GM23338 (cell line): Measurements from ENCODE around the gene GZMB. TPM values are rescaled to one million over a fixed set of nuclear protein-coding genes. Genes with fewer than 3 reads are reported as not detected.

Experiments used
- ATAC-seq: fragments of 200-7000 bp; cut with Tn5 transposase; 3 replicates; pipeline ENCODE4 v1.9.1; 2020
- DNase-seq: peaks from one replicate; pipeline ENCODE4 v3.0.0-alpha.2; 2015; ENCODE audit warnings: low spot score
- H2AFZ ChIP-seq: fragments of 200-600 bp; sonication (generic); 2 replicates; pipeline ENCODE4 v1.8.0; 2016; ENCODE audit warnings: antibody characterized with exemption, mild to moderate bottlenecking, moderate library complexity
- H3F3A ChIP-seq: fragments of 200-600 bp; sonication (generic); replicated peaks from 2 replicates; pipeline ENCODE4 v1.8.0; 2017; ENCODE audit warnings: antibody characterized with exemption, mixed run types, low read depth
- H3K27ac ChIP-seq: fragments of 200-600 bp; sonication (generic); 2 replicates; pipeline ENCODE4 v1.6.1; 2016; ENCODE audit warnings: low read depth
- H3K27me3 ChIP-seq: fragments of 200-600 bp; sonication (generic); 2 replicates; pipeline ENCODE4 v1.8.0; 2016; ENCODE audit warnings: mild to moderate bottlenecking, mixed run types, moderate library complexity; ENCODE audit not compliant: insufficient read depth
- H3K36me3 ChIP-seq: fragments of 200-600 bp; sonication (generic); 2 replicates; pipeline ENCODE4 v1.8.0; 2016; ENCODE audit warnings: mild to moderate bottlenecking; ENCODE audit not compliant: insufficient read depth
- H3K4me1 ChIP-seq: fragments of 200-600 bp; sonication (generic); 2 replicates; pipeline ENCODE4 v1.8.0; 2016; ENCODE audit warnings: mild to moderate bottlenecking, moderate library complexity; ENCODE audit not compliant: insufficient read depth
- H3K4me2 ChIP-seq: fragments of 200-600 bp; sonication (generic); 2 replicates; pipeline ENCODE4 v1.7.1; 2017; ENCODE audit warnings: mixed run types
- H3K4me3 ChIP-seq: fragments of 200-600 bp; sonication (generic); 2 replicates; pipeline ENCODE4 v1.6.1; 2016; ENCODE audit warnings: mixed run types
- H3K79me2 ChIP-seq: fragments of 200-600 bp; sonication (generic); replicated peaks from 2 replicates; pipeline ENCODE4 v1.8.0; 2017; ENCODE audit warnings: mild to moderate bottlenecking; ENCODE audit not compliant: insufficient read depth
- H3K9me2 ChIP-seq: fragments of 200-600 bp; sonication (generic); 2 replicates; pipeline ENCODE4 v1.8.0; 2017; ENCODE audit not compliant: insufficient read depth
- H4K20me1 ChIP-seq: fragments of 200-600 bp; sonication (generic); replicated peaks from 2 replicates; pipeline ENCODE4 v1.8.0; 2017; ENCODE audit warnings: mild to moderate bottlenecking; ENCODE audit not compliant: insufficient read depth
- H3K27ac Mint-ChIP-seq: 2 replicates; pipeline ENCODE4 v1.8.0; 2020; ENCODE audit warnings: inconsistent platforms, mild to moderate bottlenecking, moderate library complexity, mixed read lengths
- H3K27me3 Mint-ChIP-seq: 3 replicates; pipeline ENCODE4 v1.8.0; 2022; ENCODE audit warnings: low read depth, mild to moderate bottlenecking, moderate library complexity, mixed read lengths, inconsistent platforms; ENCODE audit not compliant: insufficient read depth, poor library complexity
- H3K36me3 Mint-ChIP-seq: 3 replicates; pipeline ENCODE4 v1.8.0; 2021; ENCODE audit warnings: low read depth, mild to moderate bottlenecking, inconsistent platforms, moderate library complexity, mixed read lengths
- H3K4me1 Mint-ChIP-seq: 3 replicates; pipeline ENCODE4 v1.8.0; 2020; ENCODE audit warnings: mild to moderate bottlenecking, inconsistent platforms, mixed read lengths
- H3K4me3 Mint-ChIP-seq: 3 replicates; pipeline ENCODE4 v1.8.0; 2021; ENCODE audit warnings: moderate library complexity, mild to moderate bottlenecking, inconsistent platforms, mixed read lengths
- H3K9me3 Mint-ChIP-seq: 3 replicates; pipeline ENCODE4 v1.8.0; 2020; ENCODE audit warnings: moderate library complexity, mild to moderate bottlenecking, inconsistent platforms, mixed read lengths
- CREB1 ChIP-seq: fragments of 250-450 bp; sonication (Bioruptor Pico); IDR thresholded peaks from 2 replicates; pipeline ENCODE4 v1.5.0; 2020; ENCODE audit warnings: low read depth, mild to moderate bottlenecking, moderate library complexity
- EZH2 ChIP-seq: fragments of 200-600 bp; sonication (generic); IDR thresholded peaks from one replicate; pipeline ENCODE4 v1.8.0; 2017; ENCODE audit warnings: antibody characterized with exemption, mild to moderate bottlenecking, low read depth; ENCODE audit not compliant: unreplicated experiment
- EZH2phosphoT487 ChIP-seq: fragments of 200-600 bp; sonication (generic); IDR thresholded peaks from one replicate; pipeline ENCODE4 v1.8.1; 2018; ENCODE audit warnings: antibody characterized with exemption; ENCODE audit not compliant: unreplicated experiment
- JUNB ChIP-seq: IDR thresholded peaks from one replicate; pipeline ENCODE4 v1.6.1; 2016; ENCODE audit warnings: antibody characterized with exemption; ENCODE audit not compliant: unreplicated experiment
- NANOG ChIP-seq: IDR thresholded peaks from 2 replicates; pipeline ENCODE4 v1.6.1; 2016; ENCODE audit warnings: antibody characterized with exemption, borderline replicate concordance
- POLR2AphosphoS5 ChIP-seq: IDR thresholded peaks from 2 replicates; pipeline ENCODE4 v1.6.1; 2016; ENCODE audit warnings: antibody characterized with exemption, low read depth
- STAT1 ChIP-seq: IDR thresholded peaks from one replicate; pipeline ENCODE4 v1.6.1; 2016; ENCODE audit warnings: antibody characterized with exemption; ENCODE audit not compliant: unreplicated experiment
- ZNF114 ChIP-seq: fragments of 250-450 bp; sonication (Bioruptor Pico); IDR thresholded peaks from 2 replicates; pipeline ENCODE4 v1.5.0; 2020; ENCODE audit warnings: mild to moderate bottlenecking, moderate library complexity
- ZNF331 ChIP-seq: fragments of 250-450 bp; sonication (Bioruptor Pico); IDR thresholded peaks from 2 replicates; pipeline ENCODE4 v1.5.0; 2020; ENCODE audit warnings: low read depth, mild to moderate bottlenecking, moderate library complexity
- polyA plus RNA-seq: library from polyadenylated mRNA; unstranded; fragments of >200 nt; fragmentation: Nextera tagmentation; extraction: Ambion mirVana; gene quantifications from 2 replicates; pipeline ENCODE4 v1.2.1, GENCODE V29; 2016
- total RNA-seq: library from RNA; depleted of rRNA; stranded (reverse); fragments of >200 nt; shearing (Covaris generic); gene quantifications from 2 replicates; pipeline ENCODE4 v1.2.3, GENCODE V29; 2014
- TF ChIP-seq, protein P1 (sequence below): IDR thresholded peaks from one replicate; pipeline ENCODE4 v1.6.1; 2018; ENCODE audit warnings: antibody characterized with exemption; ENCODE audit not compliant: unreplicated experiment
- TF ChIP-seq, protein P2 (sequence below), 2 experiments: fragments of 200-600 bp in 1 of 2; sonication (generic) in 1 of 2; conservative IDR thresholded peaks; 2 replicates each; pipeline versions ENCODE4 v1.5.1 to v1.6.1; 2016 to 2017; ENCODE audit warnings: antibody characterized with exemption in 2 of 2, low read depth in 2 of 2, mild to moderate bottlenecking in 2 of 2, moderate library complexity in 1 of 2
- TF ChIP-seq, protein P3 (sequence below): fragments of 250-450 bp; sonication (Bioruptor Pico); IDR thresholded peaks from 2 replicates; pipeline ENCODE4 v1.5.0; 2020; ENCODE audit warnings: mild to moderate bottlenecking, moderate library complexity
- TF ChIP-seq, protein P4 (sequence below): IDR thresholded peaks from 2 replicates; pipeline ENCODE4 v1.6.1; 2016; ENCODE audit warnings: antibody characterized with exemption

GZMB gene
- total and polyA plus RNA-seq, 2 experiments from 2014 or later = not detected

DNA sequence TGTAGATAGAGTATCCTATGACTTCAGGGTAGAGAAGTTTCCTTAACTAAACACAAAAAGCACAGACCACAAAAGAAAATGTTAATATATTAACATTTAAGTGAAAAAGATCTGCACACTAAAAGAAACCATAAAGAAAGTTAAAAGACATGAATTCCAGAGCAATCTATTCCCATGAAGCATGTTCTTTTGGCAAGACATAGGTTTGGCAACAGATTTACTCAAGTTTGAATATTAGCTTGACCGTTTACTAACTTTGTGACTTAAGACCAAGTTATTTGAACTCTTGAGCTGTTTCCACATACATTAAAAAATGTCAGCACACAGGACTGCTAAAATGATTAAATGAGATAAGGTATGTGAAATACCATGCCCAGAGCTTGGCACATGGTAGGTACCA, 35.7 kb upstream of the GZMB start:
- no peaks in the 10 kb centered on the region for H3K9me2 ChIP-seq
- H2AFZ ChIP-seq = no peak overlapping the region
- peaks cover 3% of the 10 kb centered on the region for H3K27me3 Mint-ChIP-seq
- no peaks in the 10 kb centered on the region for H3K27me3 ChIP-seq
- H3K27ac Mint-ChIP-seq = no peak overlapping the region
- no peaks in the 10 kb centered on the region for H3K4me1 ChIP-seq
- TF ChIP-seq, protein P1, sequence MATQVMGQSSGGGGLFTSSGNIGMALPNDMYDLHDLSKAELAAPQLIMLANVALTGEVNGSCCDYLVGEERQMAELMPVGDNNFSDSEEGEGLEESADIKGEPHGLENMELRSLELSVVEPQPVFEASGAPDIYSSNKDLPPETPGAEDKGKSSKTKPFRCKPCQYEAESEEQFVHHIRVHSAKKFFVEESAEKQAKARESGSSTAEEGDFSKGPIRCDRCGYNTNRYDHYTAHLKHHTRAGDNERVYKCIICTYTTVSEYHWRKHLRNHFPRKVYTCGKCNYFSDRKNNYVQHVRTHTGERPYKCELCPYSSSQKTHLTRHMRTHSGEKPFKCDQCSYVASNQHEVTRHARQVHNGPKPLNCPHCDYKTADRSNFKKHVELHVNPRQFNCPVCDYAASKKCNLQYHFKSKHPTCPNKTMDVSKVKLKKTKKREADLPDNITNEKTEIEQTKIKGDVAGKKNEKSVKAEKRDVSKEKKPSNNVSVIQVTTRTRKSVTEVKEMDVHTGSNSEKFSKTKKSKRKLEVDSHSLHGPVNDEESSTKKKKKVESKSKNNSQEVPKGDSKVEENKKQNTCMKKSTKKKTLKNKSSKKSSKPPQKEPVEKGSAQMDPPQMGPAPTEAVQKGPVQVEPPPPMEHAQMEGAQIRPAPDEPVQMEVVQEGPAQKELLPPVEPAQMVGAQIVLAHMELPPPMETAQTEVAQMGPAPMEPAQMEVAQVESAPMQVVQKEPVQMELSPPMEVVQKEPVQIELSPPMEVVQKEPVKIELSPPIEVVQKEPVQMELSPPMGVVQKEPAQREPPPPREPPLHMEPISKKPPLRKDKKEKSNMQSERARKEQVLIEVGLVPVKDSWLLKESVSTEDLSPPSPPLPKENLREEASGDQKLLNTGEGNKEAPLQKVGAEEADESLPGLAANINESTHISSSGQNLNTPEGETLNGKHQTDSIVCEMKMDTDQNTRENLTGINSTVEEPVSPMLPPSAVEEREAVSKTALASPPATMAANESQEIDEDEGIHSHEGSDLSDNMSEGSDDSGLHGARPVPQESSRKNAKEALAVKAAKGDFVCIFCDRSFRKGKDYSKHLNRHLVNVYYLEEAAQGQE = no peak
- TF ChIP-seq ZNF331 (CRISPR knock-in tag) (no peak), CREB1 (CRISPR knock-in tag) (no peak), NANOG (no peak), JUNB (no peak), ZNF114 (CRISPR knock-in tag) (no peak), STAT1 (no peak), EZH2phosphoT487 (no peak), EZH2 (no peak), POLR2AphosphoS5 (no peak)
- TF ChIP-seq, protein P2, sequence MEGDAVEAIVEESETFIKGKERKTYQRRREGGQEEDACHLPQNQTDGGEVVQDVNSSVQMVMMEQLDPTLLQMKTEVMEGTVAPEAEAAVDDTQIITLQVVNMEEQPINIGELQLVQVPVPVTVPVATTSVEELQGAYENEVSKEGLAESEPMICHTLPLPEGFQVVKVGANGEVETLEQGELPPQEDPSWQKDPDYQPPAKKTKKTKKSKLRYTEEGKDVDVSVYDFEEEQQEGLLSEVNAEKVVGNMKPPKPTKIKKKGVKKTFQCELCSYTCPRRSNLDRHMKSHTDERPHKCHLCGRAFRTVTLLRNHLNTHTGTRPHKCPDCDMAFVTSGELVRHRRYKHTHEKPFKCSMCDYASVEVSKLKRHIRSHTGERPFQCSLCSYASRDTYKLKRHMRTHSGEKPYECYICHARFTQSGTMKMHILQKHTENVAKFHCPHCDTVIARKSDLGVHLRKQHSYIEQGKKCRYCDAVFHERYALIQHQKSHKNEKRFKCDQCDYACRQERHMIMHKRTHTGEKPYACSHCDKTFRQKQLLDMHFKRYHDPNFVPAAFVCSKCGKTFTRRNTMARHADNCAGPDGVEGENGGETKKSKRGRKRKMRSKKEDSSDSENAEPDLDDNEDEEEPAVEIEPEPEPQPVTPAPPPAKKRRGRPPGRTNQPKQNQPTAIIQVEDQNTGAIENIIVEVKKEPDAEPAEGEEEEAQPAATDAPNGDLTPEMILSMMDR (conservative IDR thresholded peaks at IDR 0.05; ENCODE audit: low read depth in 2 of 2) = no peak
- TF ChIP-seq, protein P3, sequence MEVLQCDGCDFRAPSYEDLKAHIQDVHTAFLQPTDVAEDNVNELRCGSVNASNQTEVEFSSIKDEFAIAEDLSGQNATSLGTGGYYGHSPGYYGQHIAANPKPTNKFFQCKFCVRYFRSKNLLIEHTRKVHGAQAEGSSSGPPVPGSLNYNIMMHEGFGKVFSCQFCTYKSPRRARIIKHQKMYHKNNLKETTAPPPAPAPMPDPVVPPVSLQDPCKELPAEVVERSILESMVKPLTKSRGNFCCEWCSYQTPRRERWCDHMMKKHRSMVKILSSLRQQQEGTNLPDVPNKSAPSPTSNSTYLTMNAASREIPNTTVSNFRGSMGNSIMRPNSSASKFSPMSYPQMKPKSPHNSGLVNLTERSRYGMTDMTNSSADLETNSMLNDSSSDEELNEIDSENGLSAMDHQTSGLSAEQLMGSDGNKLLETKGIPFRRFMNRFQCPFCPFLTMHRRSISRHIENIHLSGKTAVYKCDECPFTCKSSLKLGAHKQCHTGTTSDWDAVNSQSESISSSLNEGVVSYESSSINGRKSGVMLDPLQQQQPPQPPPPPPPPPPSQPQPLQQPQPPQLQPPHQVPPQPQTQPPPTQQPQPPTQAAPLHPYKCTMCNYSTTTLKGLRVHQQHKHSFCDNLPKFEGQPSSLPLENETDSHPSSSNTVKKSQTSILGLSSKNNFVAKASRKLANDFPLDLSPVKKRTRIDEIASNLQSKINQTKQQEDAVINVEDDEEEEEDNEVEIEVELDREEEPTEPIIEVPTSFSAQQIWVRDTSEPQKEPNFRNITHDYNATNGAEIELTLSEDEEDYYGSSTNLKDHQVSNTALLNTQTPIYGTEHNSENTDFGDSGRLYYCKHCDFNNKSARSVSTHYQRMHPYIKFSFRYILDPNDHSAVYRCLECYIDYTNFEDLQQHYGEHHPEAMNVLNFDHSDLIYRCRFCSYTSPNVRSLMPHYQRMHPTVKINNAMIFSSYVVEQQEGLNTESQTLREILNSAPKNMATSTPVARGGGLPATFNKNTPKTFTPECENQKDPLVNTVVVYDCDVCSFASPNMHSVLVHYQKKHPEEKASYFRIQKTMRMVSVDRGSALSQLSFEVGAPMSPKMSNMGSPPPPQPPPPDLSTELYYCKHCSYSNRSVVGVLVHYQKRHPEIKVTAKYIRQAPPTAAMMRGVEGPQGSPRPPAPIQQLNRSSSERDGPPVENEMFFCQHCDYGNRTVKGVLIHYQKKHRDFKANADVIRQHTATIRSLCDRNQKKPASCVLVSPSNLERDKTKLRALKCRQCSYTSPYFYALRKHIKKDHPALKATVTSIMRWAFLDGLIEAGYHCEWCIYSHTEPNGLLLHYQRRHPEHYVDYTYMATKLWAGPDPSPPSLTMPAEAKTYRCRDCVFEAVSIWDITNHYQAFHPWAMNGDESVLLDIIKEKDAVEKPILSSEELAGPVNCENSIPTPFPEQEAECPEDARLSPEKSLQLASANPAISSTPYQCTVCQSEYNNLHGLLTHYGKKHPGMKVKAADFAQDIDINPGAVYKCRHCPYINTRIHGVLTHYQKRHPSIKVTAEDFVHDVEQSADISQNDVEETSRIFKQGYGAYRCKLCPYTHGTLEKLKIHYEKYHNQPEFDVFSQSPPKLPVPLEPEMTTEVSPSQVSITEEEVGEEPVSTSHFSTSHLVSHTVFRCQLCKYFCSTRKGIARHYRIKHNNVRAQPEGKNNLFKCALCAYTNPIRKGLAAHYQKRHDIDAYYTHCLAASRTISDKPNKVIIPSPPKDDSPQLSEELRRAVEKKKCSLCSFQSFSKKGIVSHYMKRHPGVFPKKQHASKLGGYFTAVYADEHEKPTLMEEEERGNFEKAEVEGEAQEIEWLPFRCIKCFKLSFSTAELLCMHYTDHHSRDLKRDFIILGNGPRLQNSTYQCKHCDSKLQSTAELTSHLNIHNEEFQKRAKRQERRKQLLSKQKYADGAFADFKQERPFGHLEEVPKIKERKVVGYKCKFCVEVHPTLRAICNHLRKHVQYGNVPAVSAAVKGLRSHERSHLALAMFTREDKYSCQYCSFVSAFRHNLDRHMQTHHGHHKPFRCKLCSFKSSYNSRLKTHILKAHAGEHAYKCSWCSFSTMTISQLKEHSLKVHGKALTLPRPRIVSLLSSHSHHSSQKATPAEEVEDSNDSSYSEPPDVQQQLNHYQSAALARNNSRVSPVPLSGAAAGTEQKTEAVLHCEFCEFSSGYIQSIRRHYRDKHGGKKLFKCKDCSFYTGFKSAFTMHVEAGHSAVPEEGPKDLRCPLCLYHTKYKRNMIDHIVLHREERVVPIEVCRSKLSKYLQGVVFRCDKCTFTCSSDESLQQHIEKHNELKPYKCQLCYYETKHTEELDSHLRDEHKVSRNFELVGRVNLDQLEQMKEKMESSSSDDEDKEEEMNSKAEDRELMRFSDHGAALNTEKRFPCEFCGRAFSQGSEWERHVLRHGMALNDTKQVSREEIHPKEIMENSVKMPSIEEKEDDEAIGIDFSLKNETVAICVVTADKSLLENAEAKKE (CRISPR knock-in tag) = no peak
- TF ChIP-seq, protein P4, sequence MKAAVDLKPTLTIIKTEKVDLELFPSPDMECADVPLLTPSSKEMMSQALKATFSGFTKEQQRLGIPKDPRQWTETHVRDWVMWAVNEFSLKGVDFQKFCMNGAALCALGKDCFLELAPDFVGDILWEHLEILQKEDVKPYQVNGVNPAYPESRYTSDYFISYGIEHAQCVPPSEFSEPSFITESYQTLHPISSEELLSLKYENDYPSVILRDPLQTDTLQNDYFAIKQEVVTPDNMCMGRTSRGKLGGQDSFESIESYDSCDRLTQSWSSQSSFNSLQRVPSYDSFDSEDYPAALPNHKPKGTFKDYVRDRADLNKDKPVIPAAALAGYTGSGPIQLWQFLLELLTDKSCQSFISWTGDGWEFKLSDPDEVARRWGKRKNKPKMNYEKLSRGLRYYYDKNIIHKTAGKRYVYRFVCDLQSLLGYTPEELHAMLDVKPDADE = no peak
- no peak for ATAC-seq
- H3K79me2 ChIP-seq = no peaks in the 10 kb centered on the region
- DNase-seq = no peak
- H3K4me3 ChIP-seq = no peak overlapping the region
- no peaks in the 10 kb centered on the region for H4K20me1 ChIP-seq
- H3F3A ChIP-seq = no peaks in the 10 kb centered on the region
- H3K4me1 Mint-ChIP-seq = peaks cover 3% of the 10 kb centered on the region; the same call in 1 of the 3 replicates
- H3K4me3 Mint-ChIP-seq = no peak overlapping the region
- H3K27ac ChIP-seq = no peak overlapping the region
- no peaks in the 10 kb centered on the region for H3K36me3 Mint-ChIP-seq
- no peak overlapping the region for H3K4me2 ChIP-seq
- H3K36me3 ChIP-seq = no peaks in the 10 kb centered on the region
- H3K9me3 Mint-ChIP-seq = no peaks in the 10 kb centered on the region
